ENCODE data around the gene TGFB1. TPM values are rescaled to one million over a fixed set of nuclear protein-coding genes. Genes with fewer than 3 reads are reported as not detected.
A peak's percentile ranks its signal among the peaks of the same experiment; 100 is the strongest.

Gene TGFB1
- total and polyA plus RNA-seq, 9 of the 15 experiments (the other 6 are each of a cell fraction or from before 2014, with no cell fraction given) = 0.24 to 159 (median 17.2) TPM

DNA sequence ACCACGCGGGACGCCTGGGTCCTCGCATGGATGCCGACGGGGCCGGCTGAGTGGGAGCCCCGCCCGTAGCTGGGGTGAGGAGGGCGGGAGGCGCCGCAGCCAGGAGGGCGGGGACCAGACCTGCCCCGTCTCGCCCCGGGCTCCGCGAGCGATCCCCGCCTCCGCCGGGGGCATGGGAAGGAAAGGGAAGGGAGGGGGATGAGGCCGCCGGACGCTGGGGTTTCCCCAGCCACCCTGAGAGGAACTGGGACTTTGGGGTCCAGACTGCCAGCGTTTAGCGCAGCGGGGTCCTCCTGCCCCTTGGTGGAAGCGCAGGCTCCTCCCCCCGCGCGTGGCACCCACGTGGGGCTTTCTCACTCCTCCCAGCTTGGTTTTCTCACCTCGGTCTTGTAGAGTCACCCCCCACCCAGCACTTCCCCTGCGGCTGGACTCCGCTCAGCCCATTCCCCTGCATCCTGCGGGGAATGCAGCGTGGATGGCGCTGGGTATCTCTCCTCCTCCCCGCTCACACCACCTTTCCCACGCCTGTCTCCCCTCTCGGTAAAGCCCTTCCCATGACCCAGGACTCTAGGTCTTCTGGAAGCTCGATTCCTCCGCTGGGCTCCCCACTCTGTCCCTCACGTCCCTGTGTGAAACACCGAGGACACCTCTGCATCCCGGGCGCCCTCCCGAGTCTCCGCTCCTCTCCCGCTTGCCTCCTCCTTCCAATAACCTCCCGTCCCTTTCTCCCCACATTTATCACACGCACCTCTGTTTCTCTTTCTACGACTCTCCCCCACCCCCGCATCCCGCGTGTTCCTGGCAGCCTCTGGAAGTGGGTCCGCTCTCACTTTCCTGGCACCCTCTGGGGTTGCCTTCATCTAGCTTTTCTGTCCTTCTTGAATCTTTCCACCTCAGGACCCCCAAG lies 2.1 kb downstream of the TGFB1 start (continued):
- no peak for TF ChIP-seq HNRNPUL1 (IDR thresholded peaks at IDR 0.05; ENCODE audit: low read length)
- no peak for TF ChIP-seq NFRKB (IDR thresholded peaks at IDR 0.05; ENCODE audit: low read depth)
- no peak for TF ChIP-seq ZNF41 (CRISPR knock-in tag; conservative IDR thresholded peaks at IDR 0.05)
- no peak for TF ChIP-seq ZSCAN32 (CRISPR knock-in tag; IDR thresholded peaks at IDR 0.05)
- TF ChIP-seq SP2 (IDR thresholded peaks at IDR 0.05; ENCODE audit: extremely low read depth, low read depth, low read length, poor library complexity, severe bottlenecking) = no peak
- no peak for TF ChIP-seq ADNP (tag; IDR thresholded peaks at IDR 0.05)
- no peak for TF ChIP-seq ZNF436 (CRISPR knock-in tag; IDR thresholded peaks at IDR 0.05)
- no peak for TF ChIP-seq RFX7 (CRISPR knock-in tag; IDR thresholded peaks at IDR 0.05)
- TF ChIP-seq RUNX1 (IDR thresholded peaks at IDR 0.05; ENCODE audit: low read depth) = peak; percentile 57; the same call in 1 of the 2 replicates
- TF ChIP-seq EGR1 (conservative IDR thresholded peaks at IDR 0.05) = peak; percentile 90
- TF ChIP-seq PCBP2 (IDR thresholded peaks at IDR 0.05; ENCODE audit: low read depth, low read length, poor library complexity, severe bottlenecking) = no peak
- TF ChIP-seq, protein P1, sequence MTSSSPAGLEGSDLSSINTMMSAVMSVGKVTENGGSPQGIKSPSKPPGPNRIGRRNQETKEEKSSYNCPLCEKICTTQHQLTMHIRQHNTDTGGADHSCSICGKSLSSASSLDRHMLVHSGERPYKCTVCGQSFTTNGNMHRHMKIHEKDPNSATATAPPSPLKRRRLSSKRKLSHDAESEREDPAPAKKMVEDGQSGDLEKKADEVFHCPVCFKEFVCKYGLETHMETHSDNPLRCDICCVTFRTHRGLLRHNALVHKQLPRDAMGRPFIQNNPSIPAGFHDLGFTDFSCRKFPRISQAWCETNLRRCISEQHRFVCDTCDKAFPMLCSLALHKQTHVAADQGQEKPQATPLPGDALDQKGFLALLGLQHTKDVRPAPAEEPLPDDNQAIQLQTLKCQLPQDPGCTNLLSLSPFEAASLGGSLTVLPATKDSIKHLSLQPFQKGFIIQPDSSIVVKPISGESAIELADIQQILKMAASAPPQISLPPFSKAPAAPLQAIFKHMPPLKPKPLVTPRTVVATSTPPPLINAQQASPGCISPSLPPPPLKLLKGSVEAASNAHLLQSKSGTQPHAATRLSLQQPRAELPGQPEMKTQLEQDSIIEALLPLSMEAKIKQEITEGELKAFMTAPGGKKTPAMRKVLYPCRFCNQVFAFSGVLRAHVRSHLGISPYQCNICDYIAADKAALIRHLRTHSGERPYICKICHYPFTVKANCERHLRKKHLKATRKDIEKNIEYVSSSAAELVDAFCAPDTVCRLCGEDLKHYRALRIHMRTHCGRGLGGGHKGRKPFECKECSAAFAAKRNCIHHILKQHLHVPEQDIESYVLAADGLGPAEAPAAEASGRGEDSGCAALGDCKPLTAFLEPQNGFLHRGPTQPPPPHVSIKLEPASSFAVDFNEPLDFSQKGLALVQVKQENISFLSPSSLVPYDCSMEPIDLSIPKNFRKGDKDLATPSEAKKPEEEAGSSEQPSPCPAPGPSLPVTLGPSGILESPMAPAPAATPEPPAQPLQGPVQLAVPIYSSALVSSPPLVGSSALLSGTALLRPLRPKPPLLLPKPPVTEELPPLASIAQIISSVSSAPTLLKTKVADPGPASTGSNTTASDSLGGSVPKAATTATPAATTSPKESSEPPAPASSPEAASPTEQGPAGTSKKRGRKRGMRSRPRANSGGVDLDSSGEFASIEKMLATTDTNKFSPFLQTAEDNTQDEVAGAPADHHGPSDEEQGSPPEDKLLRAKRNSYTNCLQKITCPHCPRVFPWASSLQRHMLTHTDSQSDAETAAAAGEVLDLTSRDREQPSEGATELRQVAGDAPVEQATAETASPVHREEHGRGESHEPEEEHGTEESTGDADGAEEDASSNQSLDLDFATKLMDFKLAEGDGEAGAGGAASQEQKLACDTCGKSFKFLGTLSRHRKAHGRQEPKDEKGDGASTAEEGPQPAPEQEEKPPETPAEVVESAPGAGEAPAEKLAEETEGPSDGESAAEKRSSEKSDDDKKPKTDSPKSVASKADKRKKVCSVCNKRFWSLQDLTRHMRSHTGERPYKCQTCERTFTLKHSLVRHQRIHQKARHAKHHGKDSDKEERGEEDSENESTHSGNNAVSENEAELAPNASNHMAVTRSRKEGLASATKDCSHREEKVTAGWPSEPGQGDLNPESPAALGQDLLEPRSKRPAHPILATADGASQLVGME (CRISPR knock-in tag; IDR thresholded peaks at IDR 0.05) = no peak
- TF ChIP-seq SIX5 (IDR thresholded peaks at IDR 0.05; ENCODE audit: borderline replicate concordance in 1 of 2, insufficient read depth in 1 of 2, low read depth in 1 of 2, low read length in 2 of 2) = no peak
- TF ChIP-seq VEZF1 (CRISPR knock-in tag; IDR thresholded peaks at IDR 0.05) = peak; percentile 74
- no peak for TF ChIP-seq SMAD3 (CRISPR knock-in tag; conservative IDR thresholded peaks at IDR 0.05)
- no peak for TF ChIP-seq CBFA2T2 (conservative IDR thresholded peaks at IDR 0.05)
- no peak for TF ChIP-seq ZNF175 (CRISPR knock-in tag; IDR thresholded peaks at IDR 0.05; ENCODE audit: low read depth)
- no peak for TF ChIP-seq NR2F6 (CRISPR knock-in tag; IDR thresholded peaks at IDR 0.05)
- TF ChIP-seq ZBTB1 (CRISPR knock-in tag; IDR thresholded peaks at IDR 0.05; ENCODE audit: borderline replicate concordance, low read depth) = no peak
- TF ChIP-seq, protein P2, sequence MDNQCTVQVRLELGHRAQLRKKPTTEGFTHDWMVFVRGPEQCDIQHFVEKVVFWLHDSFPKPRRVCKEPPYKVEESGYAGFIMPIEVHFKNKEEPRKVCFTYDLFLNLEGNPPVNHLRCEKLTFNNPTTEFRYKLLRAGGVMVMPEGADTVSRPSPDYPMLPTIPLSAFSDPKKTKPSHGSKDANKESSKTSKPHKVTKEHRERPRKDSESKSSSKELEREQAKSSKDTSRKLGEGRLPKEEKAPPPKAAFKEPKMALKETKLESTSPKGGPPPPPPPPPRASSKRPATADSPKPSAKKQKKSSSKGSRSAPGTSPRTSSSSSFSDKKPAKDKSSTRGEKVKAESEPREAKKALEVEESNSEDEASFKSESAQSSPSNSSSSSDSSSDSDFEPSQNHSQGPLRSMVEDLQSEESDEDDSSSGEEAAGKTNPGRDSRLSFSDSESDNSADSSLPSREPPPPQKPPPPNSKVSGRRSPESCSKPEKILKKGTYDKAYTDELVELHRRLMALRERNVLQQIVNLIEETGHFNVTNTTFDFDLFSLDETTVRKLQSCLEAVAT (IDR thresholded peaks at IDR 0.05) = peak in 1 of 2 experiments; percentile 53; a peak in 2 of 4 replicates
